ENCODE measurements around the gene CD28.
A peak's percentile ranks its signal among the peaks of the same experiment; 100 is the strongest.

Gene CD28

DNA sequence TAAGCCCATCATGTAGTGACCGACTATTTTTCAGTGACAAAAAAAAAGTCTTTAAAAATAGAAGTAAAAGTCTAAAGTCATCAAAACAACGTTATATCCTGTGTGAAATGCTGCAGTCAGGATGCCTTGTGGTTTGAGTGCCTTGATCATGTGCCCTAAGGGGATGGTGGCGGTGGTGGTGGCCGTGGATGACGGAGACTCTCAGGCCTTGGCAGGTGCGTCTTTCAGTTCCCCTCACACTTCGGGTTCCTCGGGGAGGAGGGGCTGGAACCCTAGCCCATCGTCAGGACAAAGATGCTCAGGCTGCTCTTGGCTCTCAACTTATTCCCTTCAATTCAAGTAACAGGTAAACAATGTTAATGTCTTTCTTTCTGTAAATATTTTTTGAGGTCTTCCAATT, at the start of gene CD28:
Gene CD28 (plus strand): TSS at position 237 of the 400 bp plus-strand sequence. CDS start 58 bp downstream, at position 295.
- DNase-seq (ENCODE audit: low spot score), result no peak

DNA sequence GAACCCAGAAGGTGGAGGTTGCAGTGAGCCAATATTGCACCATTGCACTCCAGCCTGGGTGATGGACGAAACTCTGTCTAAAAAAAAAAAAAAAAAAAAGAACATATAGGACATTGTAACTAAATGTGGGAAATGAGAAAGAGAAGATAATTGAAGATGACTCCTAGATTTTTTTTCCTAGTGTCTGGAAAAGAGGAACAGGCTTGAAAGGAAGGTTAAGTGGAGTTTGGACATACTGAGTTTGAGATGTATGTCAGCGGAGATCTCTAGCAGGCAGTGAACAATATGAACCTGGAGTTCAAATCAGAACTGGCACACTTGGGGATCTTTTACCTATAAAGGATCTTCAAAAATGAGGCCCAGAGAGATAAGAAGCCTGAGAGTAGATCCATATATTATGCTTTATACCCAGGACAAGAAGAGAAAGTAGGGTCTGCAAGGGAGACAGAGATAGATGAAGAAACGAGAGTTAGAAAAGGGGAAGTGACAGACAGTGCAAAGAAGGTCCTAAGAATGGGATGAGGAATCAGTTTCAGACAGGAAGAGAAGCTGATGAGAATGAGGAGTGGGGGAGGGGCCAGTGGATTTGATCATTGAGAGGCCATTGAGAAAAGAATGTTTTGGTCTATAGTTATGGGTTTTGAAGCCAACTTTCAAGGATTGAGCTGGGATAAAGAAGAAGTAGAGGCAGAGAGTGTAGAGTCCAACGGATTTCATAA, 46.9 kb upstream of the CD28 start:
- no peak for DNase-seq (ENCODE audit: low spot score)

DNA sequence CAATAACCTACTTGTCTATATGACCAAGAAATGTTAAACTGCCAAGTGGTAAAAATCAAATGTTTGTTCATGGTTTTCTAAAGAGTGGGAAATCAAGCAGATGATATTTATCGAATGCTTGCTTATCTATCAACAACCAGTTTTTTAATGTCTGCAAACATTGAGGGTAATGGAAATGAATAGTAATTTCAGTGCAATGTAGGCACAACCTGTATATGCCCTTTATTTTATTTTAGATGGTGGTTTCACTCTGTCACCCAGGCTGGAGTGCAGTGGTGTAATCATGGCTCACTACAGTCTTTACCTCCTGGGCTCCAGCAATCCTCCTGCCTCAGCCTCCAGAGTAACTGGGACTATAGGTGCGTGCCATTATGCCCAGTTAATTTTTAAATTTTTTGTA, 46.0 kb upstream of the CD28 start:
- no peak for DNase-seq (ENCODE audit: low spot score)

DNA sequence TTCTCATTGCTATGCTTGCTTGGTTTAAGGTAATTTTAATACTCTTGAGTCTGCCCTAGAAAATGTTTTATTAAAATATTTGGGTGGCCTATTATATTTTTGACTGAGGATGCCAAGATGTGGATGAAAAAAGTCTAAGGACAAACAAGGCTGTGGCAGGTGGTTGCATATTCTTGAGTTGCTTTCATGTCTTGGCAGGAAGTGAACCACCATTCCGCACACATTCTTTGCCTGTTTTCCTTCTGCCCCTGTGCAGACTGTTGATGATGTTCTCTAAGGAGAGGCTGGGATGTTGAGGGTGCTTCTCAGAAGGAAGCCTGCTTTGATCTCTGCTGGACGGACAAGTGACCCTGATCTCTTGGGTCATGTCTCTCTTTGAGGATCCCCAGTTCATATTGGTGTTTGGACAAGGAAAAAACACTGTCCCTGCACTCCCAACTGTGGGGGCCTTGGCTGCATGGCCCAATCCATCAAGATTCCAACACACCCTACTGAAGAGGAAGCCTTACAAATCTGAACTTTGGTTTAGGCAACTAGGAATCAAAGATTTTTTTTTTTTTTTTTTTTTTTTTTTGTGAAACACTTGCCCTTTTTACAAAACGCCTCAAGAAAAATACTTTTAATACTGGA, 45.0 kb upstream of the CD28 start:
- DNase-seq (ENCODE audit: low spot score), result no peak

DNA sequence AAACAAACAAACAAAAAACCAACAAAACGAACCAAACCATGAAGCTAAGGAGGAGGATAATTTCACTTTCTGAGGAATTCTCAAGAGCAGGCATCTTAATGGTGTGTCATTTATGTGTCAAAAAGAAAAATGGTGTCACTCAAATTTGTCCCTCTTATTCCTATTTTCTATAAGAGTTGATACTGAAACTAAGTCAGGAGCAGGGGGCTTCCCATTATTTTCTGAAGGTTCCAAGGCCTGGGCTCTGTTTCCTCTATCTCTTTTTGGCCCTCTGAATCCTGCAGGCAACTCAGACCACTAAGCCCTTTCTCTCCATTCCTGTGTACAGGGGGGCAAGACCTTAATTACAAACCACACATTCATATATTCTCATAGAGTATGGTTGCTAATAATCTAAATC, 44.0 kb upstream of the CD28 start:
- no peak for DNase-seq (ENCODE audit: low spot score)

DNA sequence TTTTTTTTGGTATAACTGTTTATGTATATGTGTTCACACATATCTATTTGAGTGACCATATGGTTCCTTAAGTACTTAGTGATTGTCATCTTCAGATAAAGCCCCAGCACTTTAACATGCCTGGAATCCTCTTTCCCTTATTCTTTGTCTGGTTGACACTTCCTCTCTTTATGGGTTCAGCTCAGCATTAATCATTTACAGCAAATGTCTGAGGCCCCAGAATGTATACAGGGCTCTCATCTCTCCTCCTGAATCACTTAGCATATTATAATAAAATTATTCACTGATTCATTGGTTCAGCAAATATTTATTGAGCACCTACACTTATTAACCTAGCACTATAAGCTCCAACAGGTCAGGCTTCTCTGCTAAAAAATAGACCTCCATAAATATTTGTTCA, 43.5 kb upstream of the CD28 start:
- no peak for DNase-seq (ENCODE audit: low spot score)

DNA sequence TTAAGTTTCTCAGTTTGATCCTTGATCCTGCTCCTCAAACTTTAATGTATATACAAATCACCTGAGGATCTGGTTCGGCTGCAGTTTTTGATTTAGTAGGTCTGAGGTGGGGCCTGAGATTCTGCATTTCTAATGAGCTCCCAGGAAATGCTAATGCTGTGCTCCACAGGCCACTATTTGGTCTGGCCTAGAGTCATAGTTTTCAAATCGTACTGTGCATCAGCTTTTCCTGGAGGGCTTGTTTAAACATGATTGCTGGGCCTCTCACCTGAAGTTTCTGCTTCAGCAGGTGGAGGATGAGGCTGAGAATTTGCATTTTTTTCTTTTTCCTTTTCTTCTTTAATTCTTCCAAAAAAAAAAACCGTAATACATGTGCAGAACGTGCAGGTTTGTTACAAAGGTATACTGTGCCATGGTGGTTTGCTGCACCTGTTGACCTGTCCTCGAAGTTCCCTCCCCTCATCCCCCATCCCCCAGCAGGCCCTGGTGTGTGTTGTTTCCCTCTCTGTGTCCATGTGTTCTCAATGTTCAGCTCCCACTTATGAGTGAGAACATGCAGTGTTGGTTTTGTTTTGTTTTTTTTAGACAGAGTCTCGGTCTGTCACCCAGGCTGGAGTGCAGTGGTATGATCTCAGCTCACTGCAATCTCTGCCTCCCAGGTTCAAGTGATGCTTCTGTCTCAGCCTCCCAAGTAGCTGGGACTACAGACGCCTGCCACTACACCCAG, 42.2 kb upstream of the CD28 start:
- no peak for DNase-seq (ENCODE audit: low spot score)

DNA sequence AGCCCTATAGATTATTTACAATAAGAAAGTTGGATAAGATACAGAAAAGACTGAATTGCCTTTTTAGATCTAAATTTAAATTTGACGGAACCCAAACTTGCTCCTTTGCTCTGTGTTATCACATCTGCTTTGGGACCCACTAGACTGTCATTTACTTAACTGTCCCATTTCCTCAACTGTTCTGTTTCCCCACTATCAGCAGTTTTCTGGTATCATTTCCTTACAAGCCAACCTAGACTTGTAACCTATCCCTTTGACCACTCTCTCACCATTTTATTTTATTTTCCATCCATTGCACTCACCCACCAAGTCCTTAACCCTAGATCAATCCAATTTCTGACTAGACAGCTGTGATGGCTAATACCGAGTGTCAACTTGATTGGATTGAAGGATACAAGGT, 38.6 kb upstream of the CD28 start:
- DNase-seq (ENCODE audit: low spot score), result no peak

DNA sequence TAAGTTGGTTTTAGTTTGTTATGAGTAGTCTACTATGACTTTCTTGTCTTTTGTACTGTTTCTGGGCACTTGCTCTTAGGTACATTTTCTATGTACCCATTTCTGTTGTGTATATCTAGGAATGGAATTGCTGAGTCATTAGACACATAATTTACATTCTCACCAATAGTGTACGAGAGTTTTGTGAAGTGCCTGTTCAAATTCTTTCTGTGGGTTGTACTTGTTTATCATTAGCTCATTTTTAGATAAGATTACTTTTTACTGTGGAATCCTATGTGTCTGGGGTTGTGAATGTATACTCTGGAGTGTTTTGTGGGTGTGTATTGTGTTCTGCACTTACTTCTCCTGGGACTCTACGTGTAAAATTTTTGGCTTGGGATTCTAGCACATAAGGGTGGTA, 36.6 kb upstream of the CD28 start:
- no peak for DNase-seq (ENCODE audit: low spot score)

DNA sequence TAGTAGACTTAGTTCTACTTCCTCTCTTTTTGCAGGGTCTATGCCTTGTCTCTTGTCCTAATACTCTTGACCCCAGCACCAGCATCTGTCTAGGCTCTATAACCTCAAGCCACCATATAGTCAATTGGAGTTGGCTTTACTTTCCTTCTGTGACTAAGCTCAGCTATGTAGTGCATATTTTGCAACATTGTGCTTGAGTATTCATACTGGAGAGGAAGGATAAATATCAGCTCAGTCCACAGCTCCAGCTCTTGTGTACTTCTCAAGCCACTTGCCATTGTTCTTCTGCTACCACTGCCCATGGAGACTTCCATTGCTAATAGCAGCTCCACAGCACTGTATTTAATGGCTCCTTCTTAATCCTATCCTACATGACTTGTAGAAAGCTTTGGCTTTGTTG, 35.5 kb upstream of the CD28 start:
- DNase-seq (ENCODE audit: low spot score), result no peak

DNA sequence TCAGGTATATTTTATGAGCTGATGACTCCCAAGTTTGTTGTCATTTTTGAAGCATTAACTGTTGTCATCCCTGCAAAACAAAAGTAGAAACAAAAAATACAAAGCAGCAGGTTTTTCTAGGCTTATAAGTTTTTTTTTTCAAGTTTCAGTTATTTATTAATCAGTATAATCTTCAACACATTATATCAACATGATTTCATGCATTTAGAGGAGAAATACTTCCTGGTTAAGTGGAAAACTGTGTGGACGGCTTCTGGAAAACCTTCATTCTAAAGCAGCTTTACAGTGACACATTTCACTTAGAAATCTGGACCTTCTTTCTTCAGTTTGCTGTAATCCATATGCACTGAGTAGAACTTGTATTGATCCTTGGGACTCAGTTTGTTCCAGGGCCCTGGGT, 34.6 kb upstream of the CD28 start:
- no peak for DNase-seq (ENCODE audit: low spot score)

DNA sequence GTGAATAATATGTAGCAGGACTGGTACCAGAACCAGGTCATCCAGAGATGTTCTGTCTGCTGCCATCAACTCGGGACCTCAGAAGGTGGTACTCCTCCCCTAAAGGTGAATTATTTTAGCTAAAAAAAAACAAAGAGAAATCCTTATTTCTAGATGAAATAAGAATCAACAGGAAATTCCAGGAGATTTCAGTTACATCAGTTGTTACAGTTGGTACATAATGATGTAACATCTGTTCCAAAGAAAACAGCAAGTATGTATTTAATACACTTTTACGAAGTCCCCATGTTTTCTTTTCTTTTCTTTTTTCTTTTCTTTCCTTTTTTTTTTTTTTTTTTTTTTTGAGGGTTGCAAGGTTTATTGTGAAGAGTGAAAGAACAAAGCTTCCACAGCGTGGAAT, 33.6 kb upstream of the CD28 start:
- DNase-seq (ENCODE audit: low spot score), result no peak

DNA sequence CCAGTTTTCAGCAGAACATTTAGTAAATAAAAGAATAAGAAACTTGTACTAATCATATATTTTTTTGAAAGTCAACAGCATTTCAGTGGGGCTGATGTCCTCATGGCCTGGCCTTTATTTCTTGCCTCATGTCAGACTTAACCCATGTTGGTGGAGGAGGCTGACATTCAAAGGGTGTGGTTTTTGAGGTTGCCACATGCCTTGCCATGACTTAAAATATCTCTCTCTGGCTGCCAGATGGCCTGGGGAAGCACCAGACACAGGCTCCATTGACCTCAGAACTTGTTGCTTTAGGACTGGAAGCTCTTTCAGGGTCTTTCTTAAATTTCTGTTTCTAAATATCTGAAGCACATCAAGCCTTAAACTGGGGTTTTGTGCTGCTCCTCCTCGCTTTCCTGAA, 32.5 kb upstream of the CD28 start:
- no peak for DNase-seq (ENCODE audit: low spot score)

DNA sequence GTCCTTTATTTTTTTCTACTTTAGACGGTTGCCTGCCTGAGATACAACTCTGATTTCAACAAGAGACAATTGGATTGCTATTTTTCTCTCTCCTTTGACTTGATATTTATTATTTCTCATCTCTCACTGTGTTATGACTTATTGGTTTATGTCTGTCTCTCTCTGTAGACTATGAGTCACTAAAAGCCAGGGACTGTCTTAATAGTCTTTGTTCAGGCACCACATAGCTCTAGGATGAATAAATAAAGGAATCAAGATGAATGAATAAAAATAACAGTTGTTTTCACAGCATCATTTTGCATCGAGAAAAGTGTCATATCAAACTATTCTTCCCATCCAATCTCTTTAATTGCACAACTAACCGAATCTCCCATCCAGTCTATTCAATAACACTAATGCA, 31.4 kb upstream of the CD28 start:
- DNase-seq (ENCODE audit: low spot score), result peak; percentile 44

DNA sequence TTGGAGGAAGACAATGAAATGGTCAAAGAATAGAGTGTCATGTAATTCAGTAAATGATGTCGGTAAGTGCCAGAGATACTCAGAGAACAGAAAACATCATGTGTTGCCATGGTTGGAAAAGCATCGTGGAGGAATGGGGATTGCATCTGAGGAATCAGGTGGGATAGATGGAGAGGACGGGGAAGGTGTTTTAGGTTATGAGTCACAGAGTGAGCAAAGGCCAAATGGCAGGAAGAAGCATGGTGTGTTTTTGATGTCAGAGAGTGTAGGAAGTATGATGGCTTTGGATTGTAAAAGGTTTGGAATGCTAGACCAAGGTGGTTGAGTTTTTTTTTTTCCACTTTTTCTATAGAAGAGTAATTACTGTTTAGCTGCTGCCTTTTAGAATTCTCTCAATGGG, 27.5 kb upstream of the CD28 start:
- no peak for DNase-seq (ENCODE audit: low spot score)

DNA sequence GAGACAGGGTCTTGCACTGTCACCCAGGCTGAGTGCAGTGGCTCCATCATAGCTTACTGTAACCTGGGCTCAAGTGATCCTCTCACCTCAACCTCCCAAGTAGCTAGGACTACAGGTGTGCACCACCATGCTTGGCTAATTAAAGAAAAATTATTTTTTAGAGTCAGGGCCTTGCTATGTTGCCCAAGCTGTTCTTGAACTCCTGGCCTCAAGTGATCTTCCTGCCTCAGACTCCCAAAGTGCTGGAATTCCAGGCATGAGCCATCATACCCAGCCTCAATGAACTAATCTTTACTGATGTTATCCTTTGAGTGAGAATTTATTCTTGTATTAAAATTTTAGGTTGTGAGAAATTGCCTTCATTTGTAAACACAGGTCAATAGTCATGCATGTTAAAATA, 27.0 kb upstream of the CD28 start:
- no peak for DNase-seq (ENCODE audit: low spot score)

DNA sequence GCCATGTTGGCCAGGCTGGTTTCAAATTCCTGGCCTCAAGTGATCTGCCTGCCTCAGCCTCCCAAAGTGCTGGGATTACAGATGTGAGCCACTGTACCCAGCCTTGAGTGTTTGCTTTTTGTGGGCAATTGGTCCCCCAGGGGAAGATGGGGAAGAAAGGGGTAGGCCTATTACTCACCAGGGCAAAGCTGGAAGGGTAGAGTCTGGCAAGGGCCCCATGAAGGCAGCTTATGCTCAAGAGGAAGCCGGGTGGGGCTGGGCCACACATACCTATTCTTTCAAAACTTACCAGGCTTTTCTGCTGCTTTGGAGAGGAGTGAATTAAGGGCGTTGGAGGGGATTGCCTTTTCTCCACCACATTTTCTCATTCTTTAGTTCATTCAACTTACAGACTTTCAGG, 24.5 kb upstream of the CD28 start:
- no peak for DNase-seq (ENCODE audit: low spot score)

DNA sequence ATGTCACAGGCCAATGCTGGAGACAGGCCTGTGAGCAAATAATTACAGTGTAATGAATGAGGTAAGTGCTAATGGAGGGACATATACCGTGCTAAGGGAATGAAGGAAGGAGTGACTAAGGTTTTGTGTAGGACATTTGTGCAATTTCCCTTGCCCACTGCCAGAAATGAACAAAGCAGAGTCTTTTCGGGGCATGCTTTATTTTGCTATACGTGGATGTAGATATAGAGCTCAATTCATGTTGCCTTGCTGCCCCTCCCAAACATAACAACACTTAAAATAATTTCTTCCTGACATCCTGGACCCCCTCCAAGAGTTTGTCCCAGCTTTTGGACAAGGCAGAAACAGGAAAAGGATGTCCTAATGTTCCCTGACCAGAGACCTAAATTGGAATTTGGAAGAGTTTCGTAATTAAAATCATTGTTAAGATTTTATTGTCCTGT, 23.7 kb upstream of the CD28 start:
- DNase-seq (ENCODE audit: low spot score), result peak; percentile 60

DNA sequence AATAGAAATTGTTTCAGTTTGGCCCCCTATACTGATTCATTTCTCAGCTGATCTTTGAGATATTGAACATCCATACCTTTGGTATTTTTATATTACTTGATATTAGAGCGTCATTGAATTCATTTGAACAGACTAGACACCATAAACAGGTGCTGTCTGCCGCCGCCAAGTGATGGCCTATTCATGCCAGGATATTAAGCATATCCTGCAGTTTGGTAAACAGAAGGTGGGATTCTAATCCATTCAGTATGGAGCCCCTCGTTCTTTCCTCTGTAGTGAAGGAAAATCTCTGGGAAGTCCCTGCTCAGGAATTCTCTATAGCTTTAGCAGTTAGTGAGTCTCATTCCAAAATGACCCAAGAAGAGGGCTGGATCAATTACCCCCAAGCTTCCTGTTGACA, 23.0 kb upstream of the CD28 start:
- DNase-seq (ENCODE audit: low spot score), result no peak

DNA sequence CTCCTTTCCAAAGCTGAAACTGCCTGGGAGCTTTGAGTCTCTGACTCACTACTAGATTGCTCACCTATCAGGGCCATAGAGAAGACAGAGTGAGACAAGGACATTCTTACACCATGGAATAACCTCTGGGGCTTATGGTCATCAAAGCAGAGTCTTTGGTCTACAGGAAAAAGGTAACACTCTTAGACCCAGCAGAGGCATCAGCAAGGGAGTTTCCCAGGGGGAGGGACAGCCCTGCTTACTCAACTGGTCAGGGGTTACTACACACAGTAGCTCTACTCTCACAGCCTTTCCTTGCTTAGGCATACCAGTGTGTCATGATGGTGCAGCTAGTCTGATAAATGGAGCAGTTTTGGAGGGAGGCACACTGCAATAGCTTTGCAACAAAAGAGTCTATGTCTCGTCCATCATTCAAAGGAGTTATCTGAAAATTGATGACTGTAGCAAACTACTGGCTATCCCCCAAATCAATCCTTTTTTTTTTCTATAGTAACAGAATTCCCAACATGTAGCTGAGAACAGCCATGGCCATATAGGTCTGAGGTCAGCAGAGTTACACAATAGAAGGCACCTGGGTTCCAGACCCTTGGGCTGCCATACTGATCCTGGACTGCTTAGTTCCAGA, 22.4 kb upstream of the CD28 start:
- peak; percentile 32 for DNase-seq (ENCODE audit: low spot score)

DNA sequence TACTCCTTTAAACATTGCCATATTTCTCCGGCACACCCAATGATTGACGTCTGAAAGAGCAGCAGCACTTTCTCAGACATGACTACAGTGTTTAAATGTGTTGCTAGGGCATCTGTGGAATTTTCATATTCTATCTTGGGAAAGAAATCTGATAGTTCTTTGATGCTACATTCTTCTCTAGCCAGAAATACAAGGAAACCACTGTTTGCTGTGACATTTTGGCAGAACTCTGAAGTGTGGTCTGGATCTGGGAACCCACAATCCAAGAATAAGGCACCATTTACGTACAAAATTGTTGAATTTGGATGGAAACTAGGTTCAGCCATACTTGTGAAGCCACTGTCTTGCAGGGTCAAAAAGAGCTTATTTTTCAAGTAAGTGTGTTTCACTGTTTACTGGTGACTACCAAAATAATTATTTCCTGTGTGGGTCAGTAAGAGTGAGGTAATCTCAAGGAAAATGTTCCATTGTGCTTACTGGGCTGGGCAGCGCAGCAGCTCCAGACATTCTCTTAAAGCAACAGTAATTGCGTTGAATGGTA, 21.3 kb upstream of the CD28 start:
- DNase-seq (ENCODE audit: low spot score), result peak; percentile 92

DNA sequence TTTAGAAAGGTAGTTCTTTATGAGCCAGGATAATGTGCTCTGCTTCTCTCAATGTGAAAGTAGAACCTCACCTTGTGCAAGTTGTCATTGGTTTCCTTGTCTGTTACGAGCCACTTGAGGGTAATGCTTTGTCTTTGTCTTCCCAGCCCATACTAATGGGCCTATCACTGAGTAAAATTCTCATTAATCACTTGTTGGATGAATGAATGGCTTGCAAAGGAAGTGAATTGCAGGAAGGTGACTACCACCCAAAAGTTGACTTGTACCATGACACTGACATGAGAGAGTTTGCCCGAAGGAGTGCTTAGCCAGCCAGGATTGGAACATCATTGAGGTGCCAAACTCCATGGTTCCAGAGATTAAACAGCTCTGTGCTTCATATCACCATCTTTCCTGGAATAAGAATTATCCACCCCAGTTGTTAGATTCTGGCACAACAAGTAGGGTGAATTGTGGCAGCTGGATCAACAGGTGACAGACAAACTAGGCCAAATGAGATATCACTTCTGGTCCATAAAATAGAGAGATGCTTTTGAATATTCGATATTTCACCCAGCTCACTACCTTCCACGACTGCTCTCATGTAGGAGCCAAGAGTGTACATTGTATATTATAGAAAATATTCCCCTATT, 20.5 kb upstream of the CD28 start:
- no peak for DNase-seq (ENCODE audit: low spot score)
